Keratinocyte (primary cell): ENCODE measurements around the gene CKS1B. TPM values are rescaled to one million over a fixed set of nuclear protein-coding genes. Genes with fewer than 3 reads are reported as not detected.

Experiments
- DNase-seq: peaks from one replicate; pipeline ENCODE4 v3.0.0-alpha.2; 2011; ENCODE audit warnings: low read depth, missing footprints, low spot score
- FAIRE-seq: peaks from 2 replicates; lab custom pipeline; 2011; peaks lifted over from hg19 to GRCh38; lab: Jason Lieb, UNC
- H2AFZ ChIP-seq: 2 replicates; pipeline ENCODE4 v1.6.0; 2012; ENCODE audit warnings: low read length, control low read depth, inconsistent platforms; ENCODE audit not compliant: control insufficient read depth
- H3K27ac ChIP-seq: 2 replicates; pipeline ENCODE4 v1.5.1; 2011; ENCODE audit warnings: low read length; ENCODE audit not compliant: control insufficient read depth, insufficient read depth
- H3K27me3 ChIP-seq: 3 replicates; pipeline ENCODE4 v1.6.0; 2011; ENCODE audit warnings: low read length; ENCODE audit not compliant: control insufficient read depth, insufficient read depth; ENCODE audit errors: extremely low read depth
- H3K36me3 ChIP-seq, 2 experiments: 2 replicates in 1 of 2; 3 replicates in 1 of 2; pipeline ENCODE4 v1.5.1; 2011; ENCODE audit warnings: low read length in 2 of 2, mild to moderate bottlenecking in 1 of 2; ENCODE audit not compliant: control insufficient read depth in 2 of 2, insufficient read depth in 2 of 2; ENCODE audit errors: extremely low read depth in 1 of 2
- H3K4me1 ChIP-seq: 3 replicates; pipeline ENCODE4 v1.5.1; 2011; ENCODE audit warnings: low read length; ENCODE audit not compliant: control insufficient read depth, insufficient read depth; ENCODE audit errors: extremely low read depth
- H3K4me2 ChIP-seq: 3 replicates; pipeline ENCODE4 v1.6.0; 2011; ENCODE audit warnings: low read depth, low read length; ENCODE audit not compliant: control insufficient read depth, insufficient read depth; ENCODE audit errors: extremely low read depth
- H3K4me3 ChIP-seq, 3 experiments: fragments of 200-600 bp in 1 of 3; sonication (generic) in 1 of 3; 2 replicates in 2 of 3; 3 replicates in 1 of 3; pipeline ENCODE4 v1.5.1; 2011 to 2016; ENCODE audit warnings: low read length in 3 of 3, mild to moderate bottlenecking in 3 of 3, control low read depth in 2 of 3, inconsistent platforms in 1 of 3, low read depth in 1 of 3, mixed read lengths in 1 of 3, mixed run types in 1 of 3, moderate library complexity in 1 of 3; ENCODE audit not compliant: control insufficient read depth in 2 of 3, insufficient read depth in 2 of 3; ENCODE audit errors: extremely low read depth in 1 of 3
- H3K79me2 ChIP-seq: 2 replicates; pipeline ENCODE4 v1.6.0; 2012; ENCODE audit warnings: low read length; ENCODE audit not compliant: control insufficient read depth, insufficient read depth
- H3K9ac ChIP-seq: 3 replicates; pipeline ENCODE4 v1.6.0; 2011; ENCODE audit warnings: low read length; ENCODE audit not compliant: control insufficient read depth, insufficient read depth; ENCODE audit errors: extremely low read depth
- H3K9me1 ChIP-seq: 3 replicates; pipeline ENCODE4 v1.6.0; 2011; ENCODE audit warnings: low read length; ENCODE audit not compliant: control insufficient read depth, insufficient read depth; ENCODE audit errors: extremely low read depth
- H3K9me3 ChIP-seq: 2 replicates; pipeline ENCODE4 v1.5.1; 2012; ENCODE audit warnings: low read depth, low read length; ENCODE audit not compliant: control insufficient read depth
- H4K20me1 ChIP-seq: 3 replicates; pipeline ENCODE4 v1.6.0; 2011; ENCODE audit warnings: low read length; ENCODE audit not compliant: control insufficient read depth, insufficient read depth; ENCODE audit errors: extremely low read depth
- CTCF ChIP-seq, 3 experiments: IDR thresholded peaks in 1 of 3; conservative IDR thresholded peaks in 1 of 3; optimal IDR thresholded peaks in 1 of 3; 2 replicates in 2 of 3; 3 replicates in 1 of 3; pipeline versions ENCODE3 to v1.5.1; 2011; ENCODE audit warnings: low read length in 3 of 3, mild to moderate bottlenecking in 3 of 3, moderate library complexity in 2 of 3, control low read depth in 1 of 3, inconsistent platforms in 1 of 3; ENCODE audit not compliant: insufficient read depth in 2 of 3; ENCODE audit errors: extremely low read depth in 1 of 3
- EZH2 ChIP-seq: IDR thresholded peaks from one replicate; pipeline ENCODE4 v1.6.1; 2012; ENCODE audit warnings: inconsistent platforms, mild to moderate bottlenecking, low read length, moderate library complexity
- dilution Hi-C: fragments of 300-500 bp; cut with MboI; formaldehyde crosslinking; loops from one replicate; pipeline ENCODE4 v1.7.0; 2020; ENCODE audit warnings: low sequenced_read_pairs; ENCODE audit not compliant: extremely low pct_ligation_motif_present
- polyA minus RNA-seq, 3 experiments: library from RNA; depleted of rRNA, polyadenylated mRNA; stranded (reverse); fragments of >200 nt; gene quantifications; 1 replicate in 1 of 3; 2 replicates in 1 of 3; 3 replicates in 1 of 3; pipeline ENCODE4 v1.2.3, GENCODE V29; 2011
- polyA plus RNA-seq, 5 experiments: library from polyadenylated mRNA; depleted of rRNA in 3 of 5; stranded (reverse) in 3 of 5; stranded (forward) in 1 of 5; unstranded in 1 of 5; fragments of >200 nt; gene quantifications; 1 replicate in 1 of 5; 2 replicates in 3 of 5; 3 replicates in 1 of 5; pipeline versions ENCODE4 v1.2.1 to v1.2.3, GENCODE V29; 2011 to 2012; ENCODE audit warnings: missing spikeins in 2 of 5, low read depth in 1 of 5, low replicate concordance in 1 of 5

Gene CKS1B
- polyA plus RNA-seq, result 133 to 300 TPM (median 217 TPM) in 3 replicates
- polyA plus RNA-seq (2011; ENCODE audit: low read depth), result 8.8 TPM
- polyA plus RNA-seq (2011; cell fraction: cytosol; rRNA removed), result 204 and 245 TPM in 2 replicates
- 66.6 and 66.9 TPM in 2 replicates for polyA plus RNA-seq (2011; cell fraction: nucleus; rRNA removed)
- 78.8 and 129 TPM in 2 replicates for polyA plus RNA-seq (2012; ENCODE audit: low replicate concordance)
- polyA minus RNA-seq, result 75.8 to 128 TPM (median 83.8 TPM) in 3 replicates
- 44.7 TPM for polyA minus RNA-seq (2011; cell fraction: cytosol; rRNA and poly(A)+ RNA removed)
- 10.4 and 19.9 TPM in 2 replicates for polyA minus RNA-seq (2011; cell fraction: nucleus; rRNA and poly(A)+ RNA removed)

- H3K79me2 ChIP-seq, result peaks cover 51% of the 10 kb centered on the region
- peak within 1 kb of the TSS; percentile 96 for H3K9ac ChIP-seq
- peak; percentile 100 for DNase-seq
- peak within 1 kb of the TSS; percentile 99 for H3K27ac ChIP-seq
- H3K4me1 ChIP-seq, result peaks cover 40% of the 10 kb centered on the region
- H3K4me3 ChIP-seq, result peak within 1 kb of the TSS; percentile 57 to 98 (median 82)
- TF ChIP-seq EZH2, result no peak
- no peak for TF ChIP-seq CTCF (optimal IDR thresholded peaks at IDR 0.05 in 1 of 3, IDR thresholded peaks at IDR 0.05 in 1 of 3, conservative IDR thresholded peaks at IDR 0.05 in 1 of 3; ENCODE audit: extremely low read depth in 1 of 3, insufficient read depth in 2 of 3, low read length in 3 of 3)
- H3K27me3 ChIP-seq, result no peaks in the 10 kb centered on the region
- FAIRE-seq, result peak; percentile 90
- H3K4me2 ChIP-seq, result peak within 1 kb of the TSS; percentile 95
- no peaks in the 10 kb centered on the region for H3K9me1 ChIP-seq
- peak within 1 kb of the TSS; percentile 71 for H2AFZ ChIP-seq
- H3K36me3 ChIP-seq, result peaks cover 0 to 9% of the 10 kb centered on the region in 2 experiments
- H3K9me3 ChIP-seq, result no peaks in the 10 kb centered on the region
- H4K20me1 ChIP-seq, result no peaks in the 10 kb centered on the region
- dilution Hi-C loops, result no loop called here
These were observed at the start of gene CKS1B for GRCh38 chr1:154974102-154974807. Gene CKS1B (plus strand): TSS chr1:154974681. CDS start chr1:154974746, 65 bp downstream.

GRCh38 chr1:154925335-154926170 is 48.9 kb upstream of the CKS1B start:
- H3K36me3 ChIP-seq, result peaks cover 15 to 20% of the 10 kb centered on the region in 2 experiments
- no peak overlapping the region for H3K4me3 ChIP-seq
- DNase-seq, result no peak
- no peaks in the 10 kb centered on the region for H3K9me1 ChIP-seq
- peaks cover 8% of the 10 kb centered on the region for H3K4me1 ChIP-seq
- no peak overlapping the region for H2AFZ ChIP-seq
- H4K20me1 ChIP-seq, result no peaks in the 10 kb centered on the region
- TF ChIP-seq CTCF (optimal IDR thresholded peaks at IDR 0.05 in 1 of 3, IDR thresholded peaks at IDR 0.05 in 1 of 3, conservative IDR thresholded peaks at IDR 0.05 in 1 of 3; ENCODE audit: extremely low read depth in 1 of 3, insufficient read depth in 2 of 3, low read length in 3 of 3), result no peak
- TF ChIP-seq EZH2, result no peak
- peak; percentile 80 for FAIRE-seq
- no peaks in the 10 kb centered on the region for H3K9me3 ChIP-seq
- H3K4me2 ChIP-seq, result no peak overlapping the region
- H3K79me2 ChIP-seq, result no peaks in the 10 kb centered on the region
- dilution Hi-C loops, result no loop called here
- H3K27ac ChIP-seq, result no peak overlapping the region
- no peak overlapping the region for H3K9ac ChIP-seq
- H3K27me3 ChIP-seq, result no peaks in the 10 kb centered on the region
